ENCODE data around the gene ARHGEF17.
"Not testable (repeated sequence)": the region's sequence is repeated elsewhere in the genome, so short reads cannot be mapped to it uniquely, and the experiment has no call there.

Gene ARHGEF17

GRCh38 chr11:73273222-73273895, 34.7 kb upstream of the ARHGEF17 start:
- no peak for DNase-seq (ENCODE audit: low read depth in 2 of 2, low spot score in 1 of 2)

GRCh38 chr11:73274191-73274590, 33.9 kb upstream of the ARHGEF17 start:
- DNase-seq (ENCODE audit: low read depth in 2 of 2, low spot score in 1 of 2) = not testable (repeated sequence)

GRCh38 chr11:73274722-73275380, 33.2 kb upstream of the ARHGEF17 start:
- DNase-seq (ENCODE audit: low read depth in 2 of 2, low spot score in 1 of 2) = no peak

- no peak for DNase-seq (ENCODE audit: low read depth in 2 of 2, low spot score in 1 of 2)
Observed at GRCh38 chr11:73275381-73275750, 32.7 kb upstream of the ARHGEF17 start.

GRCh38 chr11:73277467-73277866, 30.6 kb upstream of the ARHGEF17 start:
- no peak for DNase-seq (ENCODE audit: low read depth in 2 of 2, low spot score in 1 of 2)

GRCh38 chr11:73280626-73281025, 27.4 kb upstream of the ARHGEF17 start:
- no peak for DNase-seq (ENCODE audit: low read depth in 2 of 2, low spot score in 1 of 2)

GRCh38 chr11:73281201-73281741, 26.8 kb upstream of the ARHGEF17 start:
- DNase-seq (ENCODE audit: low read depth in 2 of 2, low spot score in 1 of 2) = no peak

- no peak for DNase-seq (ENCODE audit: low read depth in 2 of 2, low spot score in 1 of 2)
Observed at GRCh38 chr11:73281796-73282660, 26.0 kb upstream of the ARHGEF17 start.

- no peak for DNase-seq (ENCODE audit: low read depth in 2 of 2, low spot score in 1 of 2)
Observed at GRCh38 chr11:73283276-73284000, 24.6 kb upstream of the ARHGEF17 start.

GRCh38 chr11:73284106-73284505, 24.0 kb upstream of the ARHGEF17 start:
- DNase-seq (ENCODE audit: low read depth in 2 of 2, low spot score in 1 of 2) = no peak

GRCh38 chr11:73285721-73286120, 22.4 kb upstream of the ARHGEF17 start:
- DNase-seq (ENCODE audit: low read depth in 2 of 2, low spot score in 1 of 2) = no peak

GRCh38 chr11:73286240-73286810, 21.8 kb upstream of the ARHGEF17 start:
- no peak for DNase-seq (ENCODE audit: low read depth in 2 of 2, low spot score in 1 of 2)

- no peak for DNase-seq (ENCODE audit: low read depth in 2 of 2, low spot score in 1 of 2)
Observed at GRCh38 chr11:73287400-73288101, 20.5 kb upstream of the ARHGEF17 start.

- no peak for DNase-seq (ENCODE audit: low read depth in 2 of 2, low spot score in 1 of 2)
Observed at GRCh38 chr11:73288192-73288872, 19.7 kb upstream of the ARHGEF17 start.

GRCh38 chr11:73288873-73289707, 19.0 kb upstream of the ARHGEF17 start:
- DNase-seq (ENCODE audit: low read depth in 2 of 2, low spot score in 1 of 2) = no peak

- no peak for DNase-seq (ENCODE audit: low read depth in 2 of 2, low spot score in 1 of 2)
Observed at GRCh38 chr11:73290536-73290935, 17.5 kb upstream of the ARHGEF17 start.

GRCh38 chr11:73291196-73291595, 16.9 kb upstream of the ARHGEF17 start:
- no peak for DNase-seq (ENCODE audit: low read depth in 2 of 2, low spot score in 1 of 2)

- DNase-seq (ENCODE audit: low read depth in 2 of 2, low spot score in 1 of 2) = no peak
Observed at GRCh38 chr11:73291781-73292524, 16.1 kb upstream of the ARHGEF17 start.

Measured in stimulated activated CD8-positive, alpha-beta memory T cell treated with anti-CD3 and anti-CD28 coated beads, Interleukin-4, amount 100 ng/mL, for 4 hours (primary cell).